RWPE1 (cell line): ENCODE measurements around the gene ELOVL1.

ENCODE experiments used
- CTCF ChIA-PET: fragments of 350-600 bp; sonication (Branson Sonifier 250); formaldehyde crosslinking; extraction: SDS; loops from one replicate; lab custom pipeline; 2021; lab: Yijun Ruan, JAX
- POLR2A ChIA-PET: fragments of 400-600 bp; formaldehyde crosslinking; extraction: SDS; loops from one replicate; lab custom pipeline; 2020; ENCODE audit warnings: antibody characterized with exemption; ENCODE audit not compliant: low non-redundant PET; lab: Yijun Ruan, JAX
- DNase-seq: peaks from one replicate; pipeline ENCODE4 v3.0.0; 2012; ENCODE audit warnings: low spot score
- H3K27ac ChIP-seq: fragments of 450-650 bp; 2 replicates; pipeline ENCODE4 v1.5.1; 2017
- CTCF ChIP-seq: fragments of 450-650 bp; conservative IDR thresholded peaks from 2 replicates; pipeline ENCODE4 v1.5.1; 2017; ENCODE audit warnings: low read depth, mild to moderate bottlenecking

Gene ELOVL1

GRCh38 chr1:43319288-43319687 lies 48.5 kb downstream of the ELOVL1 start:
- no peak for TF ChIP-seq CTCF
- POLR2A ChIA-PET: no interaction called here
- H3K27ac ChIP-seq: no peak overlapping the region
- CTCF ChIA-PET: no interaction called here
- no peak for DNase-seq

- no peak for DNase-seq
- no peak overlapping the region for H3K27ac ChIP-seq
- no peak for TF ChIP-seq CTCF
- CTCF ChIA-PET: no interaction called here
- POLR2A ChIA-PET: no interaction called here
These were observed 49.0 kb downstream of the ELOVL1 start for GRCh38 chr1:43318831-43319230.

- no peak for DNase-seq
- POLR2A ChIA-PET: no interaction called here
- CTCF ChIA-PET: interaction anchor here (0.6 kb wide), 1 partner anchor 11 kb away, joined by 3 read pairs; no protein-coding TSS in a partner anchor
- TF ChIP-seq CTCF: no peak
- no peak overlapping the region for H3K27ac ChIP-seq
These were observed 49.9 kb downstream of the ELOVL1 start for GRCh38 chr1:43317817-43318471.

GRCh38 chr1:43316738-43317520 lies 50.9 kb downstream of the ELOVL1 start:
- CTCF ChIA-PET: no interaction called here
- DNase-seq: no peak
- POLR2A ChIA-PET: no interaction called here
- no peak for TF ChIP-seq CTCF
- H3K27ac ChIP-seq: no peak overlapping the region

GRCh38 chr1:43315963-43316737 lies 51.7 kb downstream of the ELOVL1 start:
- TF ChIP-seq CTCF: no peak
- no peak overlapping the region for H3K27ac ChIP-seq
- CTCF ChIA-PET: no interaction called here
- no peak for DNase-seq
- POLR2A ChIA-PET: interaction anchor here (0.6 kb wide), 1 partner anchor 37 kb away, joined by 5 read pairs; no protein-coding TSS in a partner anchor

GRCh38 chr1:43315481-43315880 lies 52.3 kb downstream of the ELOVL1 start:
- POLR2A ChIA-PET: no interaction called here
- H3K27ac ChIP-seq: no peak overlapping the region
- TF ChIP-seq CTCF: no peak

More at GRCh38 chr1:43315481-43315880, 52.3 kb downstream of the ELOVL1 start:
- DNase-seq: no peak
- CTCF ChIA-PET: no interaction called here
